Daoy (cell line): ENCODE data around the gene TUBGCP6. TPM values are rescaled to one million over a fixed set of nuclear protein-coding genes. Genes with fewer than 3 reads are reported as not detected.
"Not testable (repeated sequence)": the region's sequence is repeated elsewhere in the genome, so short reads cannot be mapped to it uniquely, and the experiment has no call there.

ENCODE experiments used
- DNase-seq: peaks from one replicate; pipeline ENCODE4 v3.0.0-alpha.2; 2015; ENCODE audit warnings: low read depth
- total RNA-seq: library from RNA; depleted of rRNA; stranded (reverse); fragments of >200 nt; shearing (Covaris generic); gene quantifications from 2 replicates; pipeline ENCODE4 v1.2.3, GENCODE V29; 2014; rRNA removed

TUBGCP6 gene
- total RNA-seq, 1 experiment from 2014 or later = 17.3 TPM

GRCh38 chr22:50169774-50170341, 75.0 kb downstream of the TUBGCP6 start:
- peak; percentile 51 for DNase-seq

GRCh38 chr22:50169181-50169759, 75.6 kb downstream of the TUBGCP6 start:
- DNase-seq = no peak

- not testable (repeated sequence) for DNase-seq
These were observed 76.2 kb downstream of the TUBGCP6 start for GRCh38 chr22:50168490-50169180.

- no peak for DNase-seq
These were observed 76.9 kb downstream of the TUBGCP6 start for GRCh38 chr22:50167689-50168489.

Other genes with a start within 250 kb of the TUBGCP6 start
- not detected in 2 replicates for gene IL17REL, start 232.3 kb downstream of the TUBGCP6 start, total RNA-seq
- not detected in 2 replicates for gene TTLL8, start 186.7 kb downstream of the TUBGCP6 start, total RNA-seq
- not detected in 2 replicates for gene MLC1, start 159.6 kb downstream of the TUBGCP6 start, total RNA-seq
- 0.11 TPM in 1 of 2 replicates, not detected in the other for gene MOV10L1, start 155.0 kb downstream of the TUBGCP6 start, total RNA-seq
- gene PANX2, start 74.3 kb downstream of the TUBGCP6 start, total RNA-seq = 0.48 and 1.5 TPM in 2 replicates
- gene TRABD, start 59.1 kb downstream of the TUBGCP6 start, total RNA-seq = 21.8 and 26.3 TPM in 2 replicates
- 19.1 and 20.5 TPM in 2 replicates for gene SELENOO, start 44.0 kb downstream of the TUBGCP6 start, total RNA-seq
- 5.1 and 18.1 TPM in 2 replicates for gene HDAC10, start 6.2 kb upstream of the TUBGCP6 start, total RNA-seq
- gene MAPK12, start 16.7 kb upstream of the TUBGCP6 start, total RNA-seq = 14.6 and 16.9 TPM in 2 replicates
- 1.3 and 4.8 TPM in 2 replicates for gene MAPK11, start 25.4 kb upstream of the TUBGCP6 start, total RNA-seq
- 35.8 and 42.4 TPM in 2 replicates for gene PLXNB2, start 62.6 kb upstream of the TUBGCP6 start, total RNA-seq
- gene DENND6B, start 82.0 kb upstream of the TUBGCP6 start, total RNA-seq = 0.09 and 1.3 TPM in 2 replicates
- 29.3 and 39.1 TPM in 2 replicates for gene PPP6R2, start 98.3 kb upstream of the TUBGCP6 start, total RNA-seq
- 40.5 and 47.0 TPM in 2 replicates for gene SBF1, start 230.0 kb upstream of the TUBGCP6 start, total RNA-seq
- gene ADM2, start 236.5 kb upstream of the TUBGCP6 start, total RNA-seq = 0.03 and 0.23 TPM in 2 replicates
- not detected in 2 replicates for gene MIOX, start 241.8 kb upstream of the TUBGCP6 start, total RNA-seq